Subcutaneous adipose tissue (tissue), 4 donors: ENCODE results near the gene CADPS. TPM values are rescaled to one million over a fixed set of nuclear protein-coding genes. Genes with fewer than 3 reads are reported as not detected.

Experiments used
- total RNA-seq, 4 donors: library from RNA; depleted of rRNA; stranded (reverse); fragments of >200 nt; gene quantifications; one replicate each; pipeline ENCODE4 v1.1.0, GENCODE V29; 2016
- TF ChIP-seq, protein P1 (sequence below): fragments of 450-650 bp; IDR thresholded peaks from one replicate; pipeline ENCODE4 v1.5.1; 2016; ENCODE audit warnings: low read depth, mild to moderate bottlenecking, control low read depth, antibody characterized with exemption, moderate library complexity

Gene CADPS
- total RNA-seq, 4 donors from 2014 or later, result 1.9 to 25.1 TPM; not detected in 2

DNA sequence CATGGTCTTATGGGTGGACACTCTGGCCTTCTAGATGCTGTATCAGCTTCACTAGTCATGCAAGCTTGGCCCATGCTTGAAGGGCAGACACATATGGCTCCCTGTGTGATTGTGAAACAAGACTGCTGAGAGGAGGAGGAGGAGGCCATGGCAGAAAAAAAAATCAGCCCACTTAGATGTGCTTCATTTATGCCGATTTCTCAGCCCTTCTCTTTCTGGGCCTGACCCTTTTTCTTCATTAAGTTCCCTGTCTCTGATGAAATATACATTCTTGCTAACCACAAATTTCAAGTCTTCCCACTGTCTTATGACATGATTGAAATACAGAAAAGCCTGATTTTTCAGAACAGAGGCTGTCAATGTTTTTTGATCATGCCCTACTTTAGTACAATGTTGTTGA lies 288.9 kb downstream of the CADPS start:
- TF ChIP-seq, protein P1, sequence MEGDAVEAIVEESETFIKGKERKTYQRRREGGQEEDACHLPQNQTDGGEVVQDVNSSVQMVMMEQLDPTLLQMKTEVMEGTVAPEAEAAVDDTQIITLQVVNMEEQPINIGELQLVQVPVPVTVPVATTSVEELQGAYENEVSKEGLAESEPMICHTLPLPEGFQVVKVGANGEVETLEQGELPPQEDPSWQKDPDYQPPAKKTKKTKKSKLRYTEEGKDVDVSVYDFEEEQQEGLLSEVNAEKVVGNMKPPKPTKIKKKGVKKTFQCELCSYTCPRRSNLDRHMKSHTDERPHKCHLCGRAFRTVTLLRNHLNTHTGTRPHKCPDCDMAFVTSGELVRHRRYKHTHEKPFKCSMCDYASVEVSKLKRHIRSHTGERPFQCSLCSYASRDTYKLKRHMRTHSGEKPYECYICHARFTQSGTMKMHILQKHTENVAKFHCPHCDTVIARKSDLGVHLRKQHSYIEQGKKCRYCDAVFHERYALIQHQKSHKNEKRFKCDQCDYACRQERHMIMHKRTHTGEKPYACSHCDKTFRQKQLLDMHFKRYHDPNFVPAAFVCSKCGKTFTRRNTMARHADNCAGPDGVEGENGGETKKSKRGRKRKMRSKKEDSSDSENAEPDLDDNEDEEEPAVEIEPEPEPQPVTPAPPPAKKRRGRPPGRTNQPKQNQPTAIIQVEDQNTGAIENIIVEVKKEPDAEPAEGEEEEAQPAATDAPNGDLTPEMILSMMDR, result no peak

- TF ChIP-seq, protein P1, result no peak
Measured at GRCh38 chr3:62585861-62586260, 289.4 kb downstream of the CADPS start.

DNA sequence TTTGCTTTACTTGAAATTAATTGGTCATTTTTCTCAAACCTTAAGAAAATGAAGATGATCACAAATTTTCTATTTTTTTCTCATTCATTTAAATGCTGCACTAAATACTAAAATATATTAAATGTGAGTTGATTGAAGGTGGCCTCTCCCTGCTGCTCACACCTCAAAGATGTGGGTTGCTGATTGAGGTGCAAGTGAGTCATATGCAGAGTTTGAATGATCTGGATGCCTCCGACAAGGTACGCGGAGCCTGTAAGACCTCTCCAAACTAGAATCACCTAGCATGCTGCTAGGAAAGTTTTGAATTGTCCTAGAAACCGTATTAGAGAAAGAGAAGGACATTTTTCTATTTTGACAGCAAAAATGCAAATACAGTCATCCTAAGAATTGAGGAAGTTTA lies 290.6 kb downstream of the CADPS start:
- TF ChIP-seq, protein P1, result no peak

- TF ChIP-seq, protein P1, result no peak
Measured at GRCh38 chr3:62582495-62583172, 292.6 kb downstream of the CADPS start.

DNA sequence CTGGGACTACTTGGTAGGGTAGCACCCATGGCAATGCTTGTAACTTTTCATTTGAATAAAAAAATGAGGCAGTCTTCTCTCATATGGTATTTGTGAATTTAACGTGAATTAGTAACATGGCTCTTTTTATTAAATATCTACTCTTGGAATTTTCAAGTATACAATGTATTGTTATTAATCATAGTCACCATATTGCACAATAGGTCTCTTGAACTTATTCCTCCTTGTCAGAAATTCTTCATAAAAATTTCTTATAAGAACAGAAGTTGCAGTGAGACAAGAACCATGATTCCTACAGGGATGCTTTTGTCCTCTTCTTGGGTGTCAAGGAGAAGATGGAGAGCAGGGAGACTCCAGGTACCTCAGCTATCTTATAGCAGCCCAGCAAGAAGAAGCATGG lies 298.1 kb downstream of the CADPS start:
- TF ChIP-seq, protein P1, result no peak

DNA sequence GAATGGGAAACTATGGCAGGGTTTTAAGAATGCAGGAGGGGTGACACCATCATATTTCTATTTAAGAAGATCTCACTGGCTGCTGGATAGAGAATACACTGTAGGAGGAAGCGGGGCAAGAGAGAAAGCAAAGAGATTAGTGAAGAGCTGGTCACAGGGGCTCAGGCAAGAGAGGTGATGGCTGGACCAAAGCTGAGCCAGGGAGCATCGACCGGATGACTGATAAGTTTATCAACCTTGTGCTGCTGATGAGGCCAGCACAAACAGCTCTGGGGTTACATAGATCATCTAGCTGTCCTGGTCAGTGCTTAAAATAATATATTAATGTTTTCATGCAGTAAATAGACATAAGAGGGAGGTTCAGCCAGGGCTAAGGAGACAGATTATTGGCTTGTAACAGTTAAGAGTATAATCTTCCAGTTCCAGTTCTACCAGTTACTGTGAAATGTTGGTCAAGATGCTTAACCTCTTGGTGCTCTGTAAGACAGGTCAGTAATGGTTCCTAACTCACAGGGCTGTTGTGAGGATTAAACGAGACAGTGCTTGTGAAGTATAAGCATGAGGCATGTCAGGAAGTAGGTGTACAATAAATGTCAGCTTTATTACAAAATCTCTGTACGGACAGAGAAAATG lies 300.8 kb downstream of the CADPS start:
- TF ChIP-seq, protein P1, result no peak

GRCh38 chr3:62571916-62572315 lies 303.3 kb downstream of the CADPS start:
- TF ChIP-seq, protein P1, result no peak
